Caco-2 (cell line): ENCODE results near the gene EIF2S3. TPM values are rescaled to one million over a fixed set of nuclear protein-coding genes. Genes with fewer than 3 reads are reported as not detected.

Experiments used
- BruUV-seq: library from RNA; stranded (reverse); fragments of 400-500 nt; replicated peaks from 2 replicates; lab custom pipeline; 2021; lab: Mats Ljungman, UMichigan
- CTCF ChIA-PET: fragments of 300-600 bp; sonication (Branson Sonifier 250); formaldehyde crosslinking; loops from one replicate; lab custom pipeline; 2022; ENCODE audit warnings: antibody characterized with exemption; lab: Charles Lee
- POLR2A ChIA-PET: fragments of 300-600 bp; sonication (Branson Sonifier 250); formaldehyde crosslinking; loops from one replicate; lab custom pipeline; 2022; ENCODE audit warnings: antibody characterized with exemption; lab: Charles Lee
- DNase-seq, 2 experiments: peaks; one replicate each; pipeline versions ENCODE4 v3.0.0 to v3.0.0-alpha.2; 2020 to 2022
- H3K27me3 ChIP-seq: replicated peaks from 2 replicates; pipeline ENCODE4 v1.6.0; 2011; ENCODE audit warnings: low read length; ENCODE audit not compliant: control insufficient read depth, insufficient read depth
- H3K36me3 ChIP-seq: 2 replicates; pipeline ENCODE4 v1.5.1; 2011; ENCODE audit warnings: low read length; ENCODE audit not compliant: control insufficient read depth, insufficient read depth
- H3K4me1 ChIP-seq: fragments of 250-450 bp; sonication (Bioruptor Pico); 2 replicates; pipeline ENCODE4 v1.5.1; 2020; ENCODE audit warnings: mild to moderate bottlenecking
- H3K4me3 ChIP-seq: 2 replicates; pipeline ENCODE4 v1.5.1; 2011; ENCODE audit warnings: low read depth, mild to moderate bottlenecking, control low read depth, low read length
- H3K9me3 ChIP-seq: fragments of 250-450 bp; sonication (Bioruptor Pico); 2 replicates; pipeline ENCODE4 v1.5.1; 2020; ENCODE audit warnings: mild to moderate bottlenecking, moderate library complexity
- H3K27ac Mint-ChIP-seq: one replicate; pipeline ENCODE4 v1.8.0; 2022; ENCODE audit warnings: mixed read lengths; ENCODE audit not compliant: unreplicated experiment
- H3K27me3 Mint-ChIP-seq: one replicate; pipeline ENCODE4 v1.8.0; 2022; ENCODE audit warnings: mixed read lengths; ENCODE audit not compliant: insufficient read depth, unreplicated experiment
- H3K36me3 Mint-ChIP-seq: one replicate; pipeline ENCODE4 v1.8.0; 2022; ENCODE audit warnings: mild to moderate bottlenecking, mixed read lengths; ENCODE audit not compliant: insufficient read depth, unreplicated experiment
- H3K4me1 Mint-ChIP-seq: one replicate; pipeline ENCODE4 v1.8.0; 2022; ENCODE audit warnings: low read depth, mixed read lengths; ENCODE audit not compliant: unreplicated experiment
- H3K4me3 Mint-ChIP-seq: one replicate; pipeline ENCODE4 v1.8.0; 2022; ENCODE audit warnings: mild to moderate bottlenecking, moderate library complexity, mixed read lengths; ENCODE audit not compliant: unreplicated experiment
- H3K9me3 Mint-ChIP-seq: one replicate; pipeline ENCODE4 v1.8.0; 2022; ENCODE audit warnings: mixed read lengths; ENCODE audit not compliant: unreplicated experiment
- CTCF ChIP-seq, 2 experiments: fragments of 200-600 bp in 1 of 2; IDR thresholded peaks; 1 replicate in 1 of 2; 2 replicates in 1 of 2; pipeline versions ENCODE4 v1.5.1 to v1.8.0; 2011 to 2022; ENCODE audit warnings: antibody characterized with exemption in 1 of 2, control low read depth in 1 of 2, inconsistent platforms in 1 of 2, low read depth in 1 of 2, low read length in 1 of 2, mild to moderate bottlenecking in 1 of 2, moderate library complexity in 1 of 2; ENCODE audit not compliant: insufficient read depth in 1 of 2, severe bottlenecking in 1 of 2, unreplicated experiment in 1 of 2
- intact Hi-C: fragments of 100-400 bp; cut with micrococcal nuclease; formaldehyde crosslinking; loops from one replicate; pipeline ENCODE4 v1.10.0; 2022; ENCODE audit not compliant: unreplicated experiment
- total RNA-seq: library from RNA; stranded (reverse); gene quantifications from 2 replicates; pipeline ENCODE4 v1.2.3, GENCODE V29; 2022

Gene EIF2S3
- total RNA-seq, 1 experiment from 2014 or later = 240 TPM

GRCh38 chrX:24018809-24019208 lies 35.9 kb upstream of the EIF2S3 start:
- H3K4me3 ChIP-seq = no peak overlapping the region
- Mint-ChIP-seq H3K4me3 (no peak overlapping the region), H3K4me1 (no peaks in the 10 kb centered on the region), H3K27ac (no peak overlapping the region), H3K9me3 (no peaks in the 10 kb centered on the region), H3K27me3 (no peaks in the 10 kb centered on the region), H3K36me3 (peaks cover 12% of the 10 kb centered on the region)
- intact Hi-C loops = no loop called here
- no peaks in the 10 kb centered on the region for H3K36me3 ChIP-seq
- no peak for TF ChIP-seq CTCF (IDR thresholded peaks at IDR 0.05; ENCODE audit: insufficient read depth in 1 of 2, low read depth in 1 of 2, low read length in 1 of 2, severe bottlenecking in 1 of 2, unreplicated experiment in 1 of 2)
- H3K4me1 ChIP-seq = no peaks in the 10 kb centered on the region
- no TSS peak for BruUV-seq
- POLR2A ChIA-PET = no interaction called here
- CTCF ChIA-PET = no interaction called here
- no peaks in the 10 kb centered on the region for H3K27me3 ChIP-seq
- H3K9me3 ChIP-seq = no peaks in the 10 kb centered on the region
- no peak for DNase-seq

GRCh38 chrX:24019448-24019847 lies 35.3 kb upstream of the EIF2S3 start:
- no peak for DNase-seq
- Mint-ChIP-seq H3K9me3 (no peaks in the 10 kb centered on the region), H3K4me1 (no peaks in the 10 kb centered on the region), H3K36me3 (peaks cover 14% of the 10 kb centered on the region), H3K27me3 (no peaks in the 10 kb centered on the region), H3K27ac (no peak overlapping the region), H3K4me3 (no peak overlapping the region)
- intact Hi-C loops = no loop called here
- Histone ChIP-seq H3K4me3 (no peak overlapping the region), H3K9me3 (no peaks in the 10 kb centered on the region), H3K4me1 (no peaks in the 10 kb centered on the region), H3K27me3 (no peaks in the 10 kb centered on the region), H3K36me3 (no peaks in the 10 kb centered on the region)
- CTCF ChIA-PET = no interaction called here
- BruUV-seq = no TSS peak
- POLR2A ChIA-PET = no interaction called here
- no peak for TF ChIP-seq CTCF (IDR thresholded peaks at IDR 0.05; ENCODE audit: insufficient read depth in 1 of 2, low read depth in 1 of 2, low read length in 1 of 2, severe bottlenecking in 1 of 2, unreplicated experiment in 1 of 2)

- POLR2A ChIA-PET = no interaction called here
- no peak overlapping the region for H3K4me3 Mint-ChIP-seq
- Histone ChIP-seq H3K4me3 (no peak overlapping the region), H3K4me1 (no peaks in the 10 kb centered on the region), H3K36me3 (no peaks in the 10 kb centered on the region), H3K9me3 (no peaks in the 10 kb centered on the region), H3K27me3 (no peaks in the 10 kb centered on the region)
- intact Hi-C loops = loop anchor here (10.0 kb wide), 1 partner anchor 86 kb away; no protein-coding TSS in a partner anchor
- H3K36me3 Mint-ChIP-seq = peaks cover 14% of the 10 kb centered on the region
- no TSS peak for BruUV-seq
- no peaks in the 10 kb centered on the region for H3K9me3 Mint-ChIP-seq
- TF ChIP-seq CTCF (IDR thresholded peaks at IDR 0.05; ENCODE audit: insufficient read depth in 1 of 2, low read depth in 1 of 2, low read length in 1 of 2, severe bottlenecking in 1 of 2, unreplicated experiment in 1 of 2) = no peak
- H3K27me3 Mint-ChIP-seq = no peaks in the 10 kb centered on the region
- H3K4me1 Mint-ChIP-seq = no peaks in the 10 kb centered on the region
- DNase-seq = no peak
- CTCF ChIA-PET = no interaction called here
- H3K27ac Mint-ChIP-seq = no peak overlapping the region
These were observed 34.4 kb upstream of the EIF2S3 start for GRCh38 chrX:24020306-24020876.
